Measurements from ENCODE around the gene POLR1A. TPM values are rescaled to one million over a fixed set of nuclear protein-coding genes. Genes with fewer than 3 reads are reported as not detected.

The POLR1A gene
- total and polyA plus RNA-seq, 7 donors, result 6.1 to 41.6 (median 27.0) TPM

DNA sequence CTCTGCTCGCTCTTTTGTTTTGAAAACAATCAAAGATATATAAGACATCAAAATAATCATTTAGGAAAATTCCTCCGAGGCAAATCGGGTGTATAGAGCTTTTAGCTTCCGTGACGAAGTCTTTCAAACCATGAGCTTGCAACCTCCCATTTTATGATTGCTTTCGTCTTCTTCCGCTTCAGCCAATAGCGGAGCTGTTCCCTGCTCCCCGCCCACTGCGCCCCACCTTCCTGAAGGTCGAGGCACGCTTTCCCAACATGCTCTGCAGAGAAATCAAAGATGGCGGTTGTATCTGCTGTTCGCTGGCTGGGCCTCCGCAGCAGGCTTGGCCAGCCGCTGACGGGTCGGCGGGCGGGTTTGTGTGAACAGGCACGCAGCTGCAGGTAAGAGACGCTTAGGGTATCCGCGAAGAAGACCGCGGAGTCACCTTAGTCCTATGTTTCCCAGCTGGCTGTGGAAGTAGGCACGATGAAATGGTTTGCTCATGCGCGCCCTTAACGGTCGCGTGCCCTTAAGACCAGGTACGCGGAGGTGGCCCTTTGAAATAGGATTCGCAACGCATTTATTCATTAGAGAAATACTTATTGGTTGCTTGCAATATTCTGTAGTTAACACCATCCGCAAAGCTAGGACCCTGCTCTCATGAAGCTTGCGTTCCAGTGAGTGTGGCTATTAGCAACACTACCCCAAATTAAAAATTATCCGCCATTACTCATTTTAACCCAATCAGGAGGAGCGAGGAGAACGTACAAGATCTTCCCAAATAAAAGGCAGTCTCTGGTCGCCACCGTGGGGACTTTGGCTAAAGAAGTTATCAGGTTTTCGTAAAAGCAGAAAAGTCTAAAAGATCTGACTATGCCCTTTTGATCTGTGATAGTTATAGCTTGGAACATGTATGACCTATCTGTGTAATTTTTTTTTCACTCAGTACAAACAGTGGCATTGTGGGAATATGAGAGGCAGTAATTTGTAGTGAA lies 571 bp upstream of the POLR1A start, which contains the start of gene PTCD3:
Gene PTCD3 (plus strand): TSS at position 267 of the 977 bp plus-strand sequence. CDS start 13 bp downstream, at position 280.
- H3K27me3 ChIP-seq (ENCODE audit: insufficient read depth in 3 of 3, low read length in 2 of 3), result no peaks in the 10 kb centered on the region
- WGBS, 3 donors, result 0% methylated on average over 44 of the region's 44 CpGs
- H3K27ac ChIP-seq, result peak within 1 kb of the TSS; percentile 86
- ATAC-seq (peak; percentile 95 to 96 (median 95)), DNase-seq (peak; percentile 95 to 97)
- H3K4me1 ChIP-seq, result peaks cover 45% of the 10 kb centered on the region
- peak within 1 kb of the TSS; percentile 77 for H3K4me3 ChIP-seq
- intact Hi-C loops (cut with DNase I), result no loop called here
- H3K9me3 ChIP-seq, result no peaks in the 10 kb centered on the region
- peaks cover 8 to 45% of the 10 kb centered on the region in 2 donors for H3K36me3 ChIP-seq (ENCODE audit: insufficient read depth in 1 of 2, low read depth in 1 of 2)
- no peak for TF ChIP-seq CTCF (IDR thresholded peaks at IDR 0.05)

- Histone ChIP-seq H3K36me3 (ENCODE audit: insufficient read depth in 1 of 2, low read depth in 1 of 2) (peaks cover 11 to 52% of the 10 kb centered on the region in 2 donors), H3K27me3 (ENCODE audit: insufficient read depth in 3 of 3, low read length in 2 of 3) (no peaks in the 10 kb centered on the region), H3K4me3 (no peak overlapping the region), H3K4me1 (peaks cover 39% of the 10 kb centered on the region), H3K9me3 (no peaks in the 10 kb centered on the region), H3K27ac (no peak overlapping the region)
- intact Hi-C loops (cut with DNase I), result no loop called here
- TF ChIP-seq CTCF (IDR thresholded peaks at IDR 0.05), result no peak
- no peak for ATAC-seq
- DNase-seq, result no peak
These were observed 3.5 kb downstream of the POLR1A start for GRCh38 chr2:86102157-86102556.

GRCh38 chr2:86097913-86098312 lies 7.8 kb downstream of the POLR1A start:
- DNase-seq (no peak), ATAC-seq (peak in 3 of 4 donors; percentile 3 to 23 (median 13))
- TF ChIP-seq CTCF (IDR thresholded peaks at IDR 0.05), result no peak
- no peaks in the 10 kb centered on the region for H3K9me3 ChIP-seq
- WGBS, 3 donors, result 83 to 98% (median 96%) methylated on average over 1 of the region's 1 CpG
- intact Hi-C loops (cut with DNase I), result no loop called here
- no peaks in the 10 kb centered on the region for H3K27me3 ChIP-seq (ENCODE audit: insufficient read depth in 3 of 3, low read length in 2 of 3)
- peaks cover 15 to 83% of the 10 kb centered on the region in 2 donors for H3K36me3 ChIP-seq (ENCODE audit: insufficient read depth in 1 of 2, low read depth in 1 of 2)
- peak overlapping the region; percentile 62 for H3K27ac ChIP-seq
- H3K4me3 ChIP-seq, result no peak overlapping the region
- peaks cover 14% of the 10 kb centered on the region for H3K4me1 ChIP-seq

- H3K36me3 ChIP-seq (ENCODE audit: insufficient read depth in 1 of 2, low read depth in 1 of 2), result peaks cover 14 to 83% of the 10 kb centered on the region in 2 donors
- H3K9me3 ChIP-seq, result no peaks in the 10 kb centered on the region
- intact Hi-C loops (cut with DNase I), result no loop called here
- DNase-seq (no peak), ATAC-seq (peak; percentile 66 to 88 (median 76))
- H3K4me3 ChIP-seq, result no peak overlapping the region
- no peak for TF ChIP-seq CTCF (IDR thresholded peaks at IDR 0.05)
- H3K4me1 ChIP-seq, result peaks cover 8% of the 10 kb centered on the region
- no peaks in the 10 kb centered on the region for H3K27me3 ChIP-seq (ENCODE audit: insufficient read depth in 3 of 3, low read length in 2 of 3)
- 76 to 91% (median 86%) methylated on average over 3 of the region's 3 CpGs for WGBS, 3 donors
- peak overlapping the region; percentile 62 for H3K27ac ChIP-seq
These were observed 8.4 kb downstream of the POLR1A start for GRCh38 chr2:86097114-86097896.

Data from psoas muscle (tissue), 8 donors.